SK-N-SH (cell line): Measurements from ENCODE around the gene AIF1. TPM values are rescaled to one million over a fixed set of nuclear protein-coding genes. Genes with fewer than 3 reads are reported as not detected.

ENCODE experiments used
- CTCF ChIA-PET: fragments of 300-600, 350-600 bp; formaldehyde crosslinking; extraction: SDS; loops from one replicate; lab custom pipeline; 2021; lab: Yijun Ruan, JAX
- POLR2A ChIA-PET: fragments of 350-600 bp; sonication (Branson Sonifier 250); formaldehyde crosslinking; extraction: SDS; loops from one replicate; lab custom pipeline; 2020; ENCODE audit warnings: antibody characterized with exemption, inconsistent platforms; lab: Yijun Ruan, JAX
- DNase-seq: peaks from one replicate; pipeline ENCODE4 v3.0.0; 2012
- H2AFZ ChIP-seq: fragments of 200-600 bp; sonication (generic); 2 replicates; pipeline ENCODE4 v1.8.1; 2016; ENCODE audit warnings: antibody characterized with exemption, mild to moderate bottlenecking, low read depth
- H3F3A ChIP-seq: fragments of 200-600 bp; sonication (generic); replicated peaks from 2 replicates; pipeline ENCODE3; 2016; ENCODE audit warnings: antibody characterized with exemption, mild to moderate bottlenecking; ENCODE audit not compliant: insufficient read depth
- H3K27ac ChIP-seq, 2 experiments: fragments of 200-500 bp in 1 of 2; fragments of 200-600 bp in 1 of 2; sonication (Bioruptor generic) in 1 of 2; sonication (generic), shearing (Covaris generic) in 1 of 2; 2 replicates each; pipeline versions ENCODE4 v1.5.1 to v1.6.1; 2014 to 2016; ENCODE audit warnings: low read depth in 2 of 2, inconsistent platforms in 1 of 2, low read length in 1 of 2, mild to moderate bottlenecking in 1 of 2, mixed read lengths in 1 of 2
- H3K27me3 ChIP-seq: fragments of 200-600 bp; sonication (generic), shearing (Covaris generic); 2 replicates; pipeline ENCODE4 v1.6.1; 2016; ENCODE audit warnings: mixed run types; ENCODE audit not compliant: insufficient read depth
- H3K36me3 ChIP-seq, 2 experiments: fragments of 200-500 bp in 1 of 2; fragments of 200-600 bp in 1 of 2; sonication (Bioruptor generic) in 1 of 2; sonication (generic) in 1 of 2; replicated peaks in 1 of 2; 2 replicates each; pipeline versions ENCODE3 to v1.5.1; 2014 to 2016; ENCODE audit warnings: low read length in 1 of 2, mild to moderate bottlenecking in 1 of 2; ENCODE audit not compliant: insufficient read depth in 2 of 2, control insufficient read depth in 1 of 2
- H3K4me1 ChIP-seq, 2 experiments: fragments of 200-500 bp in 1 of 2; fragments of 200-600 bp in 1 of 2; sonication (Bioruptor generic) in 1 of 2; sonication (generic), shearing (Covaris generic) in 1 of 2; 2 replicates each; pipeline versions ENCODE4 v1.5.1 to v1.6.1; 2014 to 2016; ENCODE audit warnings: low read depth in 1 of 2, low read length in 1 of 2, mixed run types in 1 of 2; ENCODE audit not compliant: insufficient read depth in 2 of 2, control insufficient read depth in 1 of 2
- H3K4me2 ChIP-seq: fragments of 200-600 bp; sonication (generic), shearing (Covaris generic); 2 replicates; pipeline ENCODE4 v1.6.1; 2017; ENCODE audit warnings: mixed run types
- H3K4me3 ChIP-seq, 2 experiments: fragments of 200-500 bp in 1 of 2; fragments of 200-600 bp in 1 of 2; sonication (Bioruptor generic) in 1 of 2; sonication (generic), shearing (Covaris generic) in 1 of 2; 2 replicates each; pipeline versions ENCODE4 v1.5.1 to v1.8.1; 2014 to 2016; ENCODE audit warnings: low read depth in 2 of 2, inconsistent platforms in 1 of 2, low read length in 1 of 2, mild to moderate bottlenecking in 1 of 2, mixed read lengths in 1 of 2, moderate library complexity in 1 of 2
- H3K79me2 ChIP-seq: fragments of 200-600 bp; sonication (generic); 2 replicates; pipeline ENCODE4 v1.8.1; 2017; ENCODE audit warnings: mild to moderate bottlenecking; ENCODE audit not compliant: insufficient read depth
- H3K9ac ChIP-seq: fragments of 200-600 bp; sonication (generic); 2 replicates; pipeline ENCODE4 v1.6.1; 2017; ENCODE audit warnings: mixed run types
- H3K9me2 ChIP-seq: fragments of 200-600 bp; sonication (generic); 2 replicates; pipeline ENCODE4 v1.6.1; 2017; ENCODE audit warnings: mixed run types
- H3K9me3 ChIP-seq: fragments of 200-600 bp; sonication (generic); 2 replicates; pipeline ENCODE4 v1.6.1; 2017; ENCODE audit warnings: mixed run types, mild to moderate bottlenecking, moderate library complexity
- H4K20me1 ChIP-seq: fragments of 200-600 bp; sonication (generic); 2 replicates; pipeline ENCODE4 v1.6.1; 2017; ENCODE audit warnings: mild to moderate bottlenecking, mixed run types; ENCODE audit not compliant: insufficient read depth
- FOSL2 ChIP-seq: IDR thresholded peaks from 2 replicates; pipeline ENCODE4 v1.4.0; 2012; ENCODE audit warnings: low read depth, mild to moderate bottlenecking, moderate library complexity, borderline replicate concordance
- FOXJ3 ChIP-seq: sonication (generic); formaldehyde crosslinking; IDR thresholded peaks from 2 replicates; pipeline ENCODE4 v1.5.1; 2020; ENCODE audit warnings: mild to moderate bottlenecking, missing genetic modification reagents
- FOXM1 ChIP-seq: IDR thresholded peaks from 2 replicates; pipeline ENCODE4 v1.4.0; 2012; ENCODE audit warnings: low read depth, mild to moderate bottlenecking
- GABPA ChIP-seq: IDR thresholded peaks from 2 replicates; pipeline ENCODE4 v1.4.0; 2012; ENCODE audit warnings: low read depth, mild to moderate bottlenecking
- JUND ChIP-seq: IDR thresholded peaks from 2 replicates; pipeline ENCODE4 v1.4.0; 2012
- MEF2A ChIP-seq: IDR thresholded peaks from 2 replicates; pipeline ENCODE4 v1.4.0; 2012; ENCODE audit warnings: low read depth, borderline replicate concordance
- NFIC ChIP-seq: IDR thresholded peaks from 2 replicates; pipeline ENCODE4 v1.4.0; 2012; ENCODE audit warnings: borderline replicate concordance
- NRF1 ChIP-seq: IDR thresholded peaks from 2 replicates; pipeline ENCODE4 v1.6.1; 2012; ENCODE audit warnings: low read depth, mild to moderate bottlenecking, low read length
- RCOR1 ChIP-seq: fragments of 150-350 bp; IDR thresholded peaks from 2 replicates; pipeline ENCODE4 v1.6.1; 2017; ENCODE audit warnings: antibody characterized with exemption, low read length
- SIN3A ChIP-seq: IDR thresholded peaks from 2 replicates; pipeline ENCODE4 v1.6.1; 2012; ENCODE audit warnings: low read depth, mild to moderate bottlenecking, low read length, moderate library complexity, borderline replicate concordance
- WGBS: methylation state at CpG from one replicate; pipeline ENCODE4 v1.1.6; 2017; ENCODE audit warnings: low lambda C conversion rate; 5-methylcytosine and 5-hydroxymethylcytosine counted together
- polyA plus RNA-seq, 3 experiments: library from polyadenylated mRNA; depleted of rRNA; stranded (reverse); fragments of >200 nt; gene quantifications; 2 replicates each; pipeline ENCODE4 v1.2.3, GENCODE V29; 2012
- TF ChIP-seq, protein P1 (sequence below): fragments of 200-600 bp; sonication (generic); IDR thresholded peaks from 2 replicates; pipeline ENCODE4 v1.6.1; 2017; ENCODE audit warnings: antibody characterized with exemption, mild to moderate bottlenecking, moderate library complexity
- TF ChIP-seq, protein P2 (sequence below): IDR thresholded peaks from 2 replicates; pipeline ENCODE4; 2012

Gene AIF1
- polyA plus RNA-seq, 1 of the 3 experiments (the other 2 are of a cell fraction), result not detected

DNA sequence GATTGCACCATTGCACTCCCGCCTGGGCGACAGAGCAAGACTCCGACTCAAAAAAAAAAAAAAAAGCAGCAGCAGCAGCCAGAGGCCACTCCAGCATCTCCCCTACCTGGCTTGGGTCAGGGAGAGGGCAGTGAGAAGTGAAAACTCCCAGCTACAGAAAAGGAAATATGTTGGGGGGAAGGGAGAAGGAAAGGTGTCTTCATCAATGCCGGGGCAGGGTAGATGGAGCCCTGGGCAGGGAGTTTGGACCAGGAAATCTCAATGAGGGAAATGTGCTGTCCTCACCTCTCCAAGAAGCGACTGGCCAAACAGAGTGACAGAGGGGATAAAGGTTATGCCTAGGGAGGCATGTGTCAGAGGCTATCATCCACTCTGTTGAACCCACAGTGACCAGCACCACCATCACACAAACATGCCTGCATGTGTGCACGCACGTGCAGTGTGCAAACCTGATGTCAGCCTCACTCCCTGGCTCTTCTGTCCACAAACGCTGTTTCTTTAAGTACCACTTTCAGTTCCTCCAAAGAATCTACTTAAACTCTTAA, 887 bp upstream of the AIF1 start:
- H3K4me1 ChIP-seq, result no peaks in the 10 kb centered on the region; a peak in 1 of 4 replicates
- H2AFZ ChIP-seq, result no peak overlapping the region
- WGBS, result 83% methylated on average over 7 of the region's 8 CpGs
- H3K36me3 ChIP-seq, result no peaks in the 10 kb centered on the region
- no peaks in the 10 kb centered on the region for H3K9me3 ChIP-seq
- POLR2A ChIA-PET, result no interaction called here
- H3K9me2 ChIP-seq, result no peaks in the 10 kb centered on the region
- H3K79me2 ChIP-seq, result no peaks in the 10 kb centered on the region
- no peak for TF ChIP-seq FOXJ3 (CRISPR knock-in tag)
- no peak for TF ChIP-seq RCOR1
- no peak for TF ChIP-seq SIN3A
- no peak for TF ChIP-seq NFIC
- no peak overlapping the region for H3K27ac ChIP-seq
- H3K4me3 ChIP-seq, result no peak overlapping the region
- no peak overlapping the region for H3K4me2 ChIP-seq
- no peaks in the 10 kb centered on the region for H4K20me1 ChIP-seq
- CTCF ChIA-PET, result interaction anchor here (7.0 kb wide), 1 partner anchor 16 kb away, joined by 35 read pairs; no protein-coding TSS in a partner anchor
- no peaks in the 10 kb centered on the region for H3K27me3 ChIP-seq
- H3K9ac ChIP-seq, result no peak overlapping the region
- DNase-seq, result no peak
- peaks cover 6% of the 10 kb centered on the region for H3F3A ChIP-seq

DNA sequence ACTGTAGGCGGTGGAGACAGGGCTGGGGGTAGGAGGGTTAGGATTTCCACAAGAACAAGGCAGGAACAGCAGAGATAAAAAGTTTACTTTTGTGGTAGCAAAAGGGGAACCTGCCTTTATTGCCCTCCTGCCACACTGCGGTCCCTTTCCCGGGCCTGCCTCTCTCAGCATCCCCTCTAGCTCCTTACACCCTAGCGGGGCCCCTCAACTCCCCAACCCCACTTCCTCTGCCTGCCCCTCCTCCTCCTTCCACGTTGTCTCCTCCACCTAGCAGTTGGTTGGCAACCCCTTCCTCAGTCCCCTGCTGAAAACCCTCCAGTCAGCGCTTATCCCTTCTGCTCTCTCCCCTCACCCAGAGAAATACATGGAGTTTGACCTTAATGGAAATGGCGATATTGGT, 714 bp downstream of the AIF1 start:
- 83% methylated on average over 7 of the region's 7 CpGs for WGBS
- no peak for DNase-seq
- no peaks in the 10 kb centered on the region for H3K4me1 ChIP-seq
- H4K20me1 ChIP-seq, result no peaks in the 10 kb centered on the region
- TF ChIP-seq, protein P1, sequence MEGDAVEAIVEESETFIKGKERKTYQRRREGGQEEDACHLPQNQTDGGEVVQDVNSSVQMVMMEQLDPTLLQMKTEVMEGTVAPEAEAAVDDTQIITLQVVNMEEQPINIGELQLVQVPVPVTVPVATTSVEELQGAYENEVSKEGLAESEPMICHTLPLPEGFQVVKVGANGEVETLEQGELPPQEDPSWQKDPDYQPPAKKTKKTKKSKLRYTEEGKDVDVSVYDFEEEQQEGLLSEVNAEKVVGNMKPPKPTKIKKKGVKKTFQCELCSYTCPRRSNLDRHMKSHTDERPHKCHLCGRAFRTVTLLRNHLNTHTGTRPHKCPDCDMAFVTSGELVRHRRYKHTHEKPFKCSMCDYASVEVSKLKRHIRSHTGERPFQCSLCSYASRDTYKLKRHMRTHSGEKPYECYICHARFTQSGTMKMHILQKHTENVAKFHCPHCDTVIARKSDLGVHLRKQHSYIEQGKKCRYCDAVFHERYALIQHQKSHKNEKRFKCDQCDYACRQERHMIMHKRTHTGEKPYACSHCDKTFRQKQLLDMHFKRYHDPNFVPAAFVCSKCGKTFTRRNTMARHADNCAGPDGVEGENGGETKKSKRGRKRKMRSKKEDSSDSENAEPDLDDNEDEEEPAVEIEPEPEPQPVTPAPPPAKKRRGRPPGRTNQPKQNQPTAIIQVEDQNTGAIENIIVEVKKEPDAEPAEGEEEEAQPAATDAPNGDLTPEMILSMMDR, result no peak
- TF ChIP-seq MEF2A (no peak), FOSL2 (no peak), GABPA (no peak), JUND (no peak), NRF1 (no peak), FOXM1 (no peak)
- TF ChIP-seq, protein P2, sequence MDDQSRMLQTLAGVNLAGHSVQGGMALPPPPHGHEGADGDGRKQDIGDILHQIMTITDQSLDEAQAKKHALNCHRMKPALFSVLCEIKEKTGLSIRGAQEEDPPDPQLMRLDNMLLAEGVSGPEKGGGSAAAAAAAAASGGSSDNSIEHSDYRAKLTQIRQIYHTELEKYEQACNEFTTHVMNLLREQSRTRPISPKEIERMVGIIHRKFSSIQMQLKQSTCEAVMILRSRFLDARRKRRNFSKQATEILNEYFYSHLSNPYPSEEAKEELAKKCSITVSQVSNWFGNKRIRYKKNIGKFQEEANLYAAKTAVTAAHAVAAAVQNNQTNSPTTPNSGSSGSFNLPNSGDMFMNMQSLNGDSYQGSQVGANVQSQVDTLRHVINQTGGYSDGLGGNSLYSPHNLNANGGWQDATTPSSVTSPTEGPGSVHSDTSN, result no peak
- no peak overlapping the region for H2AFZ ChIP-seq
- no peaks in the 10 kb centered on the region for H3K36me3 ChIP-seq
- H3K79me2 ChIP-seq, result peaks cover 2% of the 10 kb centered on the region
- H3K27me3 ChIP-seq, result no peaks in the 10 kb centered on the region
- CTCF ChIA-PET, result interaction anchor here (1.1 to 7.0 kb wide), 2 partner anchors 12 to 18 kb away, joined by 3 to 35 read pairs; no protein-coding TSS in a partner anchor
- H3K9ac ChIP-seq, result no peak overlapping the region
- no peaks in the 10 kb centered on the region for H3K9me3 ChIP-seq
- no peak overlapping the region for H3K4me2 ChIP-seq
- H3F3A ChIP-seq, result peaks cover 11% of the 10 kb centered on the region
- no peak overlapping the region for H3K4me3 ChIP-seq
- POLR2A ChIA-PET, result no interaction called here
- H3K9me2 ChIP-seq, result no peaks in the 10 kb centered on the region
- H3K27ac ChIP-seq, result no peak overlapping the region
